ENCODE results near the gene ANKS6.

ANKS6 gene

DNA sequence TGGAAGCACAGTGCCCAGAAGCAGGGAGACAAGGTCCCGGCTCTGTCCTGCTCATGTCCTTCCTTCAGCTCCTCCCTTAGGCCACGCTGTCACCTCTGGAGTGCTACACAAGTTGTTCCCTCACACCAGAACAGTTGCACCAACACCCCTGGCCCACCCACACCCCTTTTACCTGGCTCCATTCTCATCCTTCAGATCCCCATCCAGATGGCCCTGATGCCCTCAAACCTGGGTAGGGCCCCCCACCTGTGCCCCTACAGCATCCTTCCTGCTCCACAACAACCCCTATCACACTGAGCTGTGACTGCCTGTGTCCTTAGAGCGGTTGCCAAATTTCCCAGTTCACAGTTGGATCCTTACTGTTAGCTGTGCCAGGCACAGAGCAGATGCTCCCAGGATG is 29.2 kb downstream of the ANKS6 start:
- DNase-seq (ENCODE audit: low read depth): no peak
- no peak overlapping the region for H3K4me3 ChIP-seq (ENCODE audit: control insufficient read depth, low read depth, low read length)
- TF ChIP-seq CTCF (conservative IDR thresholded peaks at IDR 0.05; ENCODE audit: control insufficient read depth, insufficient read depth, low read depth, low read length): no peak

DNA sequence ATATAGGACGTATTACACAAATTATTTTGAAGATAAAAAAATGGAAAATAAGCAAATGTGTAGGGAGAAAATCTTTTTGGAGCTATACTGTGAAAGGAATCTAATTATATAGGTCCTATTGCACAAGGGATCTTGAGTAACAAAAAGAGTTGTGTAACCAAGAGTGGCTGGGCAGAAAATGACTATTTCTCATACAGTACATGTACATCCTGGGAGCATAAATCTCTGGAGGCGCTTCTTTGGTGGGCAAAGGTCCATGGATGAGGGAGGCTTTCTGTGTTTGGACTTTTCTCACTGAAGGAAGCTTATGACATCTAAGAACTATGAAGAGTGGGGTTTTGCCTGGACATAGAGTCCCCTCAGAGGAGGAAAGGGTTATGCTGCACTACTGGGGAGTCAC is 29.8 kb downstream of the ANKS6 start:
- H3K4me3 ChIP-seq (ENCODE audit: control insufficient read depth, low read depth, low read length): no peak overlapping the region
- DNase-seq (ENCODE audit: low read depth): peak; percentile 55
- TF ChIP-seq CTCF (conservative IDR thresholded peaks at IDR 0.05; ENCODE audit: control insufficient read depth, insufficient read depth, low read depth, low read length): no peak

- TF ChIP-seq CTCF (conservative IDR thresholded peaks at IDR 0.05; ENCODE audit: control insufficient read depth, insufficient read depth, low read depth, low read length): no peak
- no peak overlapping the region for H3K4me3 ChIP-seq (ENCODE audit: control insufficient read depth, low read depth, low read length)
- DNase-seq (ENCODE audit: low read depth): no peak
Measured at GRCh38 chr9:98765256-98765655, 31.1 kb downstream of the ANKS6 start.

DNA sequence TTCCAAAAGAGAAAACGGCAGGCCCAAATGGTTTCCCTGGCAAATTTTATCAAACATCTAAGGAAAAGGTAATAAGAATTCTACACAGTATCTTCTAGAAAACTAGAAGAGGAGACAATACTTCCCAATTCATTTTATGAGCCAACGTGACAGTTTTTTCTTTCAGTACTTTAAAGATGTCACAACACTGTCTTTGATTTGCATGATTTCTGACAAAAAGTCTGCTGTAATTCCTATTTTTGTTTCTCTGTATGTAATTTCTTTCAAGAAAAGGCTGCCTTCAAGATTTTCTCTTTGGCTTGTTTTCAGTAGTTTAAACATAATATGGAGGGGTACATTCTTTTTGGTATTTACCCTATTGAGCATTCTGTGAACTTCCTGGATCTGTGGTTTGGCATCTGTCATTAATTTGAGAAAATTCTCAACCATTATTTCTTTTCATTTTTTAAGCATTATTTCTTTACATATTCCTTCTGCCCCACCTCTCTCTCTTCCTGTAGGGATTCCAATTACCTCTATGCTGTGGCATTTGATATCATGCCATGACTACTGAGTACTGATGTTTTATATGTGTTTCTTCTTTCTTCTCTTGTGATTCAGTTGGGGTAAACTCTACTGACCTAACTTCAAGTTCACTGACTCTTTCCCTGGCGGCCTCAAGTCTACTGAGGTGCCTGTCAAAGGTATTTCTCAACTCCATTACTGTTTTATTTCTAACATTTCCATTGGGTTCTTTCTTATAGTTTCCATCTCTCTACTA is 32.2 kb downstream of the ANKS6 start:
- DNase-seq (ENCODE audit: low read depth): peak; percentile 21
- TF ChIP-seq CTCF (conservative IDR thresholded peaks at IDR 0.05; ENCODE audit: control insufficient read depth, insufficient read depth, low read depth, low read length): no peak
- no peak overlapping the region for H3K4me3 ChIP-seq (ENCODE audit: control insufficient read depth, low read depth, low read length)

- no peak for TF ChIP-seq CTCF (conservative IDR thresholded peaks at IDR 0.05; ENCODE audit: control insufficient read depth, insufficient read depth, low read depth, low read length)
- DNase-seq (ENCODE audit: low read depth): no peak
- H3K4me3 ChIP-seq (ENCODE audit: control insufficient read depth, low read depth, low read length): no peak overlapping the region
Measured at GRCh38 chr9:98760231-98760630, 36.1 kb downstream of the ANKS6 start.

GRCh38 chr9:98755006-98755618 is 41.2 kb downstream of the ANKS6 start:
- no peak overlapping the region for H3K4me3 ChIP-seq (ENCODE audit: control insufficient read depth, low read depth, low read length)
- no peak for TF ChIP-seq CTCF (conservative IDR thresholded peaks at IDR 0.05; ENCODE audit: control insufficient read depth, insufficient read depth, low read depth, low read length)
- DNase-seq (ENCODE audit: low read depth): no peak
